Measurements from ENCODE around the gene PEX7.
"Not testable (repeated sequence)": the region's sequence is repeated elsewhere in the genome, so short reads cannot be mapped to it uniquely, and the experiment has no call there.

The PEX7 gene

GRCh38 chr6:136949957-136950356, 127.6 kb downstream of the PEX7 start:
- H3K27ac Mint-ChIP-seq; H3K36me3 Mint-ChIP-seq (ENCODE audit: low read depth); H3K4me1 Mint-ChIP-seq (ENCODE audit: low read depth); H3K4me3 Mint-ChIP-seq; DNase-seq (ENCODE audit: low spot score); H3K9me3 Mint-ChIP-seq: not testable (repeated sequence)
- peaks cover 12% of the 10 kb centered on the region for H3K27me3 Mint-ChIP-seq (ENCODE audit: low read depth)

GRCh38 chr6:136950436-136951126, 128.2 kb downstream of the PEX7 start:
- no peak overlapping the region for H3K27ac Mint-ChIP-seq
- no peak for DNase-seq (ENCODE audit: low spot score)
- H3K36me3 Mint-ChIP-seq (ENCODE audit: low read depth), result no peaks in the 10 kb centered on the region
- peaks cover 17% of the 10 kb centered on the region for H3K27me3 Mint-ChIP-seq (ENCODE audit: low read depth)
- peaks cover 4% of the 10 kb centered on the region for H3K9me3 Mint-ChIP-seq
- H3K4me1 Mint-ChIP-seq (ENCODE audit: low read depth), result no peaks in the 10 kb centered on the region
- H3K4me3 Mint-ChIP-seq, result no peak overlapping the region

- Mint-ChIP-seq H3K9me3 (peaks cover 4% of the 10 kb centered on the region), H3K4me3 (no peak overlapping the region), H3K27me3 (ENCODE audit: low read depth) (peaks cover 20% of the 10 kb centered on the region), H3K27ac (no peak overlapping the region), H3K4me1 (ENCODE audit: low read depth) (peaks cover 3% of the 10 kb centered on the region), H3K36me3 (ENCODE audit: low read depth) (no peaks in the 10 kb centered on the region)
- DNase-seq (ENCODE audit: low spot score), result no peak
Observed at GRCh38 chr6:136952714-136953260, 130.4 kb downstream of the PEX7 start.

GRCh38 chr6:136955123-136955522, 132.7 kb downstream of the PEX7 start:
- H3K36me3 Mint-ChIP-seq (ENCODE audit: low read depth), result no peaks in the 10 kb centered on the region
- DNase-seq (ENCODE audit: low spot score), result no peak
- peaks cover 3% of the 10 kb centered on the region for H3K4me1 Mint-ChIP-seq (ENCODE audit: low read depth)
- no peak overlapping the region for H3K27ac Mint-ChIP-seq
- peaks cover 20% of the 10 kb centered on the region for H3K27me3 Mint-ChIP-seq (ENCODE audit: low read depth)
- H3K4me3 Mint-ChIP-seq, result no peak overlapping the region
- no peaks in the 10 kb centered on the region for H3K9me3 Mint-ChIP-seq

GRCh38 chr6:136956590-136957544, 134.5 kb downstream of the PEX7 start:
- DNase-seq (ENCODE audit: low spot score), result no peak
- H3K9me3 Mint-ChIP-seq, result no peaks in the 10 kb centered on the region
- peaks cover 23% of the 10 kb centered on the region for H3K27me3 Mint-ChIP-seq (ENCODE audit: low read depth)
- no peaks in the 10 kb centered on the region for H3K36me3 Mint-ChIP-seq (ENCODE audit: low read depth)
- H3K27ac Mint-ChIP-seq, result no peak overlapping the region
- no peak overlapping the region for H3K4me3 Mint-ChIP-seq
- peaks cover 3% of the 10 kb centered on the region for H3K4me1 Mint-ChIP-seq (ENCODE audit: low read depth)

- Mint-ChIP-seq H3K4me3 (no peak overlapping the region), H3K4me1 (ENCODE audit: low read depth) (peaks cover 3% of the 10 kb centered on the region), H3K27me3 (ENCODE audit: low read depth) (peaks cover 22% of the 10 kb centered on the region), H3K27ac (no peak overlapping the region), H3K9me3 (no peaks in the 10 kb centered on the region), H3K36me3 (ENCODE audit: low read depth) (no peaks in the 10 kb centered on the region)
- no peak for DNase-seq (ENCODE audit: low spot score)
Observed at GRCh38 chr6:136958168-136958567, 135.8 kb downstream of the PEX7 start.

- H3K27ac Mint-ChIP-seq, result no peak overlapping the region
- H3K4me1 Mint-ChIP-seq (ENCODE audit: low read depth), result peaks cover 3% of the 10 kb centered on the region
- H3K4me3 Mint-ChIP-seq, result no peak overlapping the region
- no peaks in the 10 kb centered on the region for H3K36me3 Mint-ChIP-seq (ENCODE audit: low read depth)
- DNase-seq (ENCODE audit: low spot score), result no peak
- H3K9me3 Mint-ChIP-seq, result no peaks in the 10 kb centered on the region
- H3K27me3 Mint-ChIP-seq (ENCODE audit: low read depth), result peaks cover 25% of the 10 kb centered on the region
Observed at GRCh38 chr6:136959471-136959891, 137.1 kb downstream of the PEX7 start.

GRCh38 chr6:136959935-136960334, 137.5 kb downstream of the PEX7 start:
- H3K4me1 Mint-ChIP-seq (ENCODE audit: low read depth); H3K36me3 Mint-ChIP-seq (ENCODE audit: low read depth); DNase-seq (ENCODE audit: low spot score); H3K9me3 Mint-ChIP-seq; H3K4me3 Mint-ChIP-seq; H3K27ac Mint-ChIP-seq: not testable (repeated sequence)
- H3K27me3 Mint-ChIP-seq (ENCODE audit: low read depth), result peaks cover 25% of the 10 kb centered on the region

- peaks cover 6% of the 10 kb centered on the region for H3K4me1 Mint-ChIP-seq (ENCODE audit: low read depth)
- H3K9me3 Mint-ChIP-seq, result no peaks in the 10 kb centered on the region
- H3K4me3 Mint-ChIP-seq, result no peak overlapping the region
- H3K36me3 Mint-ChIP-seq (ENCODE audit: low read depth), result no peaks in the 10 kb centered on the region
- peaks cover 25% of the 10 kb centered on the region for H3K27me3 Mint-ChIP-seq (ENCODE audit: low read depth)
- DNase-seq (ENCODE audit: low spot score), result no peak
- H3K27ac Mint-ChIP-seq, result no peak overlapping the region
Observed at GRCh38 chr6:136960781-136961180, 138.4 kb downstream of the PEX7 start.

- H3K4me1 Mint-ChIP-seq (ENCODE audit: low read depth), result peaks cover 3% of the 10 kb centered on the region
- no peaks in the 10 kb centered on the region for H3K9me3 Mint-ChIP-seq
- peaks cover 33% of the 10 kb centered on the region for H3K27me3 Mint-ChIP-seq (ENCODE audit: low read depth)
- H3K27ac Mint-ChIP-seq, result no peak overlapping the region
- H3K36me3 Mint-ChIP-seq (ENCODE audit: low read depth), result no peaks in the 10 kb centered on the region
- H3K4me3 Mint-ChIP-seq, result no peak overlapping the region
- no peak for DNase-seq (ENCODE audit: low spot score)
Observed at GRCh38 chr6:136961848-136962247, 139.5 kb downstream of the PEX7 start.

GRCh38 chr6:136962661-136963060, 140.3 kb downstream of the PEX7 start:
- Mint-ChIP-seq H3K27me3 (ENCODE audit: low read depth) (peaks cover 34% of the 10 kb centered on the region), H3K4me1 (ENCODE audit: low read depth) (peaks cover 2% of the 10 kb centered on the region), H3K36me3 (ENCODE audit: low read depth) (no peaks in the 10 kb centered on the region), H3K9me3 (no peaks in the 10 kb centered on the region), H3K27ac (no peak overlapping the region), H3K4me3 (no peak overlapping the region)
- DNase-seq (ENCODE audit: low spot score), result no peak

- H3K36me3 Mint-ChIP-seq (ENCODE audit: low read depth), result no peaks in the 10 kb centered on the region
Observed at GRCh38 chr6:136963259-136963658, 140.9 kb downstream of the PEX7 start.

More at GRCh38 chr6:136963259-136963658, 140.9 kb downstream of the PEX7 start:
- H3K4me1 Mint-ChIP-seq (ENCODE audit: low read depth), result peaks cover 3% of the 10 kb centered on the region
- no peaks in the 10 kb centered on the region for H3K9me3 Mint-ChIP-seq
- no peak overlapping the region for H3K27ac Mint-ChIP-seq
- DNase-seq (ENCODE audit: low spot score), result no peak
- H3K4me3 Mint-ChIP-seq, result no peak overlapping the region
- H3K27me3 Mint-ChIP-seq (ENCODE audit: low read depth), result peaks cover 37% of the 10 kb centered on the region
